K562 (cell line): Measurements from ENCODE around the gene DBH. TPM values are rescaled to one million over a fixed set of nuclear protein-coding genes. Genes with fewer than 3 reads are reported as not detected.

Source experiments
- ATAC-seq: fragments of 200-7000 bp; cut with Tn5 transposase; 3 replicates; pipeline ENCODE4 v1.9.1; 2020; ENCODE audit warnings: moderate library complexity
- BruUV-seq: library from RNA; stranded (reverse); fragments of 400-500 nt; replicated peaks from 2 replicates; lab custom pipeline; 2021; lab: Mats Ljungman, UMichigan
- CTCF ChIA-PET: fragments of 300-600 bp; formaldehyde crosslinking; extraction: SDS; loops from one replicate; lab custom pipeline; 2021; ENCODE audit warnings: low intra/inter-chr PET ratio; lab: Yijun Ruan, JAX
- POLR2A ChIA-PET: fragments of 300-600, 350-650 bp; sonication (Branson Sonifier 250); formaldehyde crosslinking; extraction: SDS; loops from one replicate; lab custom pipeline; 2021; ENCODE audit warnings: antibody characterized with exemption, inconsistent platforms; lab: Yijun Ruan, JAX
- DNase-seq, 4 experiments: peaks; one replicate each; pipeline versions ENCODE4 v3.0.0 to v3.0.0-alpha.2; 2011 to 2018; ENCODE audit warnings: low spot score in 3 of 4, mixed read lengths in 3 of 4; ENCODE audit errors: extremely low read depth in 1 of 4
- FAIRE-seq: peaks from 2 replicates; lab custom pipeline; 2011; peaks lifted over from hg19 to GRCh38; lab: Jason Lieb, UNC
- H2AFZ ChIP-seq: 2 replicates; pipeline ENCODE4 v1.6.0; 2011; ENCODE audit warnings: low read depth, low read length, control low read depth, inconsistent platforms
- H3K27ac ChIP-seq: fragments of 200-600 bp; 3 replicates; pipeline ENCODE4 v1.8.0; 2011; ENCODE audit warnings: low read depth, mild to moderate bottlenecking, control low read depth, inconsistent platforms, low read length, moderate library complexity, mixed read lengths; ENCODE audit errors: extremely low read depth
- H3K27me3 ChIP-seq, 2 experiments: fragments of 300-600 bp in 1 of 2; 2 replicates in 1 of 2; 3 replicates in 1 of 2; pipeline versions ENCODE4 v1.6.0 to v1.8.0; 2011; ENCODE audit warnings: inconsistent platforms in 2 of 2, low read length in 2 of 2, mild to moderate bottlenecking in 1 of 2, mixed read lengths in 1 of 2, moderate library complexity in 1 of 2; ENCODE audit not compliant: control insufficient read depth in 2 of 2, insufficient read depth in 2 of 2
- H3K36me3 ChIP-seq: fragments of 300-600 bp; 3 replicates; pipeline ENCODE4 v1.8.0; 2011; ENCODE audit warnings: mild to moderate bottlenecking, low read length, inconsistent platforms; ENCODE audit not compliant: control insufficient read depth, insufficient read depth
- H3K4me1 ChIP-seq, 2 experiments: fragments of 200-600 bp in 1 of 2; replicated peaks in 1 of 2; 2 replicates in 1 of 2; 3 replicates in 1 of 2; pipeline versions ENCODE4 v1.5.1 to v1.8.0; 2011; ENCODE audit warnings: inconsistent platforms in 2 of 2, low read length in 2 of 2, mild to moderate bottlenecking in 1 of 2, mixed read lengths in 1 of 2, moderate library complexity in 1 of 2; ENCODE audit not compliant: control insufficient read depth in 2 of 2, insufficient read depth in 2 of 2
- H3K4me2 ChIP-seq: 2 replicates; pipeline ENCODE4 v1.6.1; 2011; ENCODE audit warnings: low read length, control low read depth, inconsistent platforms, mixed read lengths; ENCODE audit not compliant: insufficient read depth
- H3K4me3 ChIP-seq: fragments of 200-600 bp; sonication (generic), shearing (Covaris generic); 2 replicates; pipeline ENCODE4 v1.5.1; 2016; ENCODE audit warnings: control low read depth, inconsistent platforms
- H3K79me2 ChIP-seq: fragments of 200-600 bp; 3 replicates; pipeline ENCODE4 v1.8.0; 2011; ENCODE audit warnings: low read length, inconsistent platforms; ENCODE audit not compliant: control insufficient read depth, insufficient read depth
- H3K9ac ChIP-seq, 2 experiments: 2 replicates each; pipeline versions ENCODE4 v1.6.0 to v1.6.1; 2011; ENCODE audit warnings: low read depth in 2 of 2, low read length in 2 of 2, control low read depth in 1 of 2, inconsistent platforms in 1 of 2, mild to moderate bottlenecking in 1 of 2, mixed read lengths in 1 of 2; ENCODE audit not compliant: insufficient read depth in 1 of 2
- H3K9me1 ChIP-seq: one replicate; pipeline ENCODE4 v1.6.0; 2011; ENCODE audit warnings: inconsistent platforms, mild to moderate bottlenecking, low read length, moderate library complexity; ENCODE audit not compliant: control insufficient read depth, insufficient read depth
- H3K9me3 ChIP-seq: replicated peaks from 2 replicates; pipeline ENCODE4 v1.5.1; 2011; ENCODE audit warnings: low read depth, low read length, inconsistent platforms; ENCODE audit not compliant: control insufficient read depth, insufficient read depth
- H4K20me1 ChIP-seq: replicated peaks from 2 replicates; pipeline ENCODE4 v1.6.1; 2011; ENCODE audit warnings: low read length, inconsistent platforms, mixed read lengths; ENCODE audit not compliant: control insufficient read depth, insufficient read depth
- ARHGAP35 ChIP-seq: fragments of 450-650 bp; IDR thresholded peaks from 2 replicates; pipeline ENCODE4 v1.6.1; 2018; ENCODE audit not compliant: partially characterized antibody
- CHCHD3 ChIP-seq: fragments of 250-450 bp; sonication (Bioruptor Pico); IDR thresholded peaks from 2 replicates; pipeline ENCODE4 v2.1.2; 2022; ENCODE audit warnings: mild to moderate bottlenecking
- CTCFL ChIP-seq: IDR thresholded peaks from 2 replicates; pipeline ENCODE4 v1.6.1; 2011; ENCODE audit warnings: borderline replicate concordance, low read depth, mild to moderate bottlenecking, moderate library complexity, low read length; ENCODE audit not compliant: insufficient read depth, poor library complexity, severe bottlenecking
- E2F3 ChIP-seq: fragments of 250-450 bp; sonication (Bioruptor Pico); IDR thresholded peaks from 2 replicates; pipeline ENCODE4 v1.4.0; 2020; ENCODE audit warnings: mild to moderate bottlenecking
- MEIS2 ChIP-seq: fragments of 450-650 bp; IDR thresholded peaks from 2 replicates; pipeline ENCODE4 v1.6.1; 2014; ENCODE audit warnings: mild to moderate bottlenecking; ENCODE audit not compliant: partially characterized antibody
- MXI1 ChIP-seq: IDR thresholded peaks from 2 replicates; pipeline ENCODE4 v1.6.1; 2011; ENCODE audit warnings: low read depth, mild to moderate bottlenecking, improper control_type of control experiment, low read length
- NEUROD1 ChIP-seq: fragments of 150-350 bp; IDR thresholded peaks from 2 replicates; pipeline ENCODE4 v1.6.1; 2014; ENCODE audit warnings: borderline replicate concordance, low read length, low read depth; ENCODE audit not compliant: partially characterized antibody
- SPI1 ChIP-seq: IDR thresholded peaks from 2 replicates; pipeline ENCODE4 v1.6.1; 2011; ENCODE audit warnings: low read depth, low read length, control low read depth, borderline replicate concordance
- SREBF1 ChIP-seq: fragments of 150-350 bp; IDR thresholded peaks from 2 replicates; pipeline ENCODE4 v1.6.1; 2014; ENCODE audit warnings: antibody characterized with exemption, low read depth, low read length, borderline replicate concordance
- TFAM ChIP-seq: fragments of 250-450 bp; sonication (Bioruptor Pico); conservative IDR thresholded peaks from 2 replicates; pipeline ENCODE4 v1.5.0; 2021; ENCODE audit warnings: mild to moderate bottlenecking, moderate library complexity
- TRIM28 ChIP-seq: fragments of 450-650 bp; IDR thresholded peaks from 2 replicates; pipeline ENCODE4 v1.6.1; 2017
- XRCC3 ChIP-seq: fragments of 450-650 bp; IDR thresholded peaks from 2 replicates; pipeline ENCODE4 v1.6.1; 2017; ENCODE audit warnings: mild to moderate bottlenecking, moderate library complexity
- ZBTB1 ChIP-seq: sonication (generic); formaldehyde crosslinking; IDR thresholded peaks from 2 replicates; pipeline ENCODE4 v1.8.1; 2023; ENCODE audit warnings: missing genetic modification reagents, low read depth, mild to moderate bottlenecking, borderline replicate concordance
- ZNF121 ChIP-seq: sonication (generic); formaldehyde crosslinking; conservative IDR thresholded peaks from 2 replicates; pipeline ENCODE4 v1.8.0; 2022; ENCODE audit warnings: missing genetic modification reagents
- ZNF778 ChIP-seq: fragments of 450-650 bp; formaldehyde crosslinking; IDR thresholded peaks from 2 replicates; pipeline ENCODE4 v1.4.0; 2020; ENCODE audit warnings: mild to moderate bottlenecking, moderate library complexity
- WGBS: fragments of 100-300 bp; shearing (Covaris generic); methylation state at CpG from one replicate; pipeline ENCODE4 v1.1.6; 2016; ENCODE audit warnings: low coverage, mixed read lengths; ENCODE audit not compliant: insufficient coverage; ENCODE audit errors: missing lambda C conversion rate; 5-methylcytosine and 5-hydroxymethylcytosine counted together
- in situ Hi-C: fragments of 300-500 bp; cut with MboI; formaldehyde crosslinking; loops from 4 replicates; pipeline ENCODE4 v1.15.0; 2018; ENCODE audit warnings: inconsistent platforms, mixed read lengths
- intact Hi-C: fragments of 100-400 bp; cut with micrococcal nuclease; formaldehyde crosslinking; loops from 2 replicates; pipeline ENCODE4 v1.14.2; 2022
- polyA plus RNA-seq, 8 experiments: library from polyadenylated mRNA; depleted of rRNA in 4 of 8; stranded (reverse) in 5 of 8; unstranded in 3 of 8; fragments of >200 nt; fragmentation: Nextera tagmentation in 2 of 8; fragmentation: Illumina TruSeq in 1 of 8; extraction: Ambion mirVana in 2 of 8; extraction: Trizol in 1 of 8; gene quantifications; 2 replicates each; pipeline versions ENCODE4 v1.2.1 to v1.2.3, GENCODE V29; 2011 to 2014; ENCODE audit warnings: inconsistent platforms in 1 of 8, missing spikeins in 1 of 8
- total RNA-seq, 7 experiments: library from RNA; depleted of rRNA in 6 of 7; stranded (reverse); fragments of >200 nt in 6 of 7; fragmentation: Illumina TruSeq in 2 of 7; extraction: Trizol in 2 of 7; gene quantifications; 2 replicates each; pipeline versions ENCODE4 v1.2.1 to v1.2.3, GENCODE V29; 2011 to 2021; ENCODE audit warnings: low replicate concordance in 1 of 7
- TF ChIP-seq, protein P1 (sequence below), 2 experiments: fragments of 450-650 bp; conservative IDR thresholded peaks; 2 replicates each; pipeline ENCODE4 v1.6.1; 2017; ENCODE audit warnings: mild to moderate bottlenecking in 2 of 2, moderate library complexity in 2 of 2
- TF ChIP-seq, protein P2 (sequence below): fragments of 250-450 bp; sonication (Bioruptor Pico); IDR thresholded peaks from 2 replicates; pipeline ENCODE4 v1.4.0; 2020; ENCODE audit warnings: mild to moderate bottlenecking

The DBH gene
- total and polyA plus RNA-seq, 9 of the 15 experiments (the other 6 are each of a cell fraction or from before 2014, with no cell fraction given), result not detected

DNA sequence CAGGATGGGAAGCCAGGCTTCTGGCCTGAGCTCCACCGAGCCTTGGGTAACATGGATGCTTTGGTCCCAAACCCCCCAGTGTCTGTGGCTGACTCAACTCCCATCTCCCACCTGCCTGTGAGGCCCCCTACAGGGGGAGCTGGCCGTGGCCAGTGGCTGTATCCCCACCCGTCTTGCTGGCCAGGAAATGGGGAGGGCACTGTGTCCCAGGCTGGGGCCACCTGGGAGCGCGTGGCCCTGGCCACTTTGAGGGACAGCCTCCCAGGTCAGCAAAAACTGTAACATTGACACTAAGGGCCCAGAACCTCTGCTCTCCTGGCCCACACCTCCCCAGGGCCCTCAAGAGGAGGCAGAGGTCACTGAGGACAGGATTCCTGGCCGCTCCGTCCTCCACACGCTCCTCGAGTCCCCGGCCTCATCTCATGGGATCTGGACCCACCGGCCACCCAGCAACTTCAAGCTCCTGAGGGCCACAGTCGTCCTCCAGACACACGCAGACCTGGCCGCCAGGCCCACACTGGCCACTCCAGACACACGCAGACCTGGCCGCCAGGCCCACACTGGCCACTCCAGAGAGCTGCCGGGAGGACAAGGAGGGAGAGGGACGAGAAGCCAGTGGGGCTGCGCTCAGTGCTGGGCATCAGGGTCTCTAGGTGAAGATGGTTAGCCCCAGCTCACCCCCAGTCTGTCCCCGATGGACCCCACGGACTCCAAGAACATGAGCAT lies 44.2 kb downstream of the DBH start:
- DNase-seq, result peak in 2 of 4 experiments; percentile 23
- intact Hi-C loops, result no loop called here
- in situ Hi-C loops, result no loop called here
- no peak for TF ChIP-seq SREBF1
- no peak for TF ChIP-seq CHCHD3 (CRISPR knock-in tag)
- TF ChIP-seq ZBTB1 (CRISPR knock-in tag), result no peak
- no peak for TF ChIP-seq TFAM (CRISPR knock-in tag)
- no peak for TF ChIP-seq MEIS2
- no peak for TF ChIP-seq SPI1
- TF ChIP-seq NEUROD1, result no peak
- TF ChIP-seq, protein P1, sequence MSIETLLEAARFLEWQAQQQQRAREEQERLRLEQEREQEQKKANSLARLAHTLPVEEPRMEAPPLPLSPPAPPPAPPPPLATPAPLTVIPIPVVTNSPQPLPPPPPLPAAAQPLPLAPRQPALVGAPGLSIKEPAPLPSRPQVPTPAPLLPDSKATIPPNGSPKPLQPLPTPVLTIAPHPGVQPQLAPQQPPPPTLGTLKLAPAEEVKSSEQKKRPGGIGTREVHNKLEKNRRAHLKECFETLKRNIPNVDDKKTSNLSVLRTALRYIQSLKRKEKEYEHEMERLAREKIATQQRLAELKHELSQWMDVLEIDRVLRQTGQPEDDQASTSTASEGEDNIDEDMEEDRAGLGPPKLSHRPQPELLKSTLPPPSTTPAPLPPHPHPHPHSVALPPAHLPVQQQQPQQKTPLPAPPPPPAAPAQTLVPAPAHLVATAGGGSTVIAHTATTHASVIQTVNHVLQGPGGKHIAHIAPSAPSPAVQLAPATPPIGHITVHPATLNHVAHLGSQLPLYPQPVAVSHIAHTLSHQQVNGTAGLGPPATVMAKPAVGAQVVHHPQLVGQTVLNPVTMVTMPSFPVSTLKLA (conservative IDR thresholded peaks at IDR 0.05), result no peak
- no peak for TF ChIP-seq TRIM28
- TF ChIP-seq MXI1, result no peak
- TF ChIP-seq, protein P2, sequence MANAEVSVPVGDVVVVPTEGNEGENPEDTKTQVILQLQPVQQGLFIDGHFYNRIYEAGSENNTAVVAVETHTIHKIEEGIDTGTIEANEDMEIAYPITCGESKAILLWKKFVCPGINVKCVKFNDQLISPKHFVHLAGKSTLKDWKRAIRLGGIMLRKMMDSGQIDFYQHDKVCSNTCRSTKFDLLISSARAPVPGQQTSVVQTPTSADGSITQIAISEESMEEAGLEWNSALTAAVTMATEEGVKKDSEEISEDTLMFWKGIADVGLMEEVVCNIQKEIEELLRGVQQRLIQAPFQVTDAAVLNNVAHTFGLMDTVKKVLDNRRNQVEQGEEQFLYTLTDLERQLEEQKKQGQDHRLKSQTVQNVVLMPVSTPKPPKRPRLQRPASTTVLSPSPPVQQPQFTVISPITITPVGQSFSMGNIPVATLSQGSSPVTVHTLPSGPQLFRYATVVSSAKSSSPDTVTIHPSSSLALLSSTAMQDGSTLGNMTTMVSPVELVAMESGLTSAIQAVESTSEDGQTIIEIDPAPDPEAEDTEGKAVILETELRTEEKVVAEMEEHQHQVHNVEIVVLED, result no peak
- no peak for TF ChIP-seq XRCC3
- no peak for TF ChIP-seq CTCFL
- TF ChIP-seq ZNF778 (CRISPR knock-in tag), result no peak
- no peak for TF ChIP-seq ARHGAP35
- TF ChIP-seq ZNF121 (CRISPR knock-in tag), result no peak
- no peak for TF ChIP-seq E2F3 (CRISPR knock-in tag)
- TF ChIP-seq, all 486 proteins: peak for 0
- Histone ChIP-seq H3K9ac (no peak overlapping the region), H3K27ac (no peak overlapping the region), H3K27me3 (peaks cover 29 to 81% of the 10 kb centered on the region in 2 experiments), H3K4me2 (no peak overlapping the region), H3K9me3 (no peaks in the 10 kb centered on the region), H3K9me1 (no peaks in the 10 kb centered on the region), H4K20me1 (peaks cover 7% of the 10 kb centered on the region; the same call in 1 of the 2 replicates), H3K4me3 (no peak overlapping the region), H2AFZ (no peak overlapping the region), H3K4me1 (peaks cover 0 to 5% of the 10 kb centered on the region in 2 experiments; a peak in 2 of 5 replicates), H3K79me2 (no peaks in the 10 kb centered on the region), H3K36me3 (no peaks in the 10 kb centered on the region)
- BruUV-seq, result no TSS peak
- WGBS, result 3% methylated on average over 17 of the region's 21 CpGs
- ChIA-PET POLR2A (interaction anchor here (0.6 to 1.1 kb wide), 3 partner anchors 10 to 73 kb away, joined by 3 to 5 read pairs (median 3); no protein-coding TSS in a partner anchor), CTCF (no interaction called here)
- FAIRE-seq (no peak), ATAC-seq (no peak; the same call in 2 of the 3 replicates)
